HG03280 (cell line): Measurements from ENCODE around the gene GJB2.

ENCODE experiments used
- ATAC-seq: cut with Tn5 transposase; IDR thresholded peaks from one replicate; pipeline ENCODE4 v1.9.1; 2021; ENCODE audit warnings: mild to moderate bottlenecking, moderate library complexity; ENCODE audit not compliant: unreplicated experiment

The GJB2 gene

DNA sequence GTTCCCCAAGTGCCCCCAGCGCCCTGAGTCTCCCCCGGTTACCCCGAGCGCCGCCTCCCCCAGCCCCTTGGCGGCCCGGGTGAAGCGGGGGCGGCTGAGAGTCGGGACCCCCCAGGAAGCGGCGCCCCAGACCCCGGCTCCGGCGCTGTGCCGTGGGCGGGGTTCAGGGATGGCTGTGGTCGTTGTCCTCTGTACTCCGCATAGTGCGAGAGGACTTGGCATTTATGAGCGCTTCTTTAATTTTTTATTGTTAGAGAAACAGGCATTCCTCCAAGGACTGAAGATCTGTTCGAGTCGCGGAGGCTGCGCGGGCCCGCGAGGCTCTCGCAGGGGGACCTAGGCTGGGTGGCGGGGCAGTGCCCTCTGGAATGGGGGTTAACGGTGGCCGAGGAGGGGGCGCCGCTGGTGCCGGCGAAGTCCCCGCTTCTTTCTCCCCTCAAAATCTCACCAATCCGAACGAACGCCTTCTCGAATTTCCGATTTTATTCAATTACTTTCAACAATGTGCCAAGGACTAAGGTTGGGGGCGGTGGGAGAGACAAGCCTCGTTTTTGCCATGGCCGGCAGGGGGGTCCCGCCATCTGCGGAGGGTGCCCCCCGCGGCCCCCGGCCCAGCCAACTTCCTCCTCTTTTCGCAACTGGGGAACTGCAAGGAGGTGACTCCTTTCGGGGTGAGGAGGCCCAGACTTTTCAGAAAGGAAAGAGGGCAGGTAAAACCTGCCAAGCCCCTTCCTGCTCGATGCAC, 596 bp upstream of the GJB2 start:
- ATAC-seq: no peak

DNA sequence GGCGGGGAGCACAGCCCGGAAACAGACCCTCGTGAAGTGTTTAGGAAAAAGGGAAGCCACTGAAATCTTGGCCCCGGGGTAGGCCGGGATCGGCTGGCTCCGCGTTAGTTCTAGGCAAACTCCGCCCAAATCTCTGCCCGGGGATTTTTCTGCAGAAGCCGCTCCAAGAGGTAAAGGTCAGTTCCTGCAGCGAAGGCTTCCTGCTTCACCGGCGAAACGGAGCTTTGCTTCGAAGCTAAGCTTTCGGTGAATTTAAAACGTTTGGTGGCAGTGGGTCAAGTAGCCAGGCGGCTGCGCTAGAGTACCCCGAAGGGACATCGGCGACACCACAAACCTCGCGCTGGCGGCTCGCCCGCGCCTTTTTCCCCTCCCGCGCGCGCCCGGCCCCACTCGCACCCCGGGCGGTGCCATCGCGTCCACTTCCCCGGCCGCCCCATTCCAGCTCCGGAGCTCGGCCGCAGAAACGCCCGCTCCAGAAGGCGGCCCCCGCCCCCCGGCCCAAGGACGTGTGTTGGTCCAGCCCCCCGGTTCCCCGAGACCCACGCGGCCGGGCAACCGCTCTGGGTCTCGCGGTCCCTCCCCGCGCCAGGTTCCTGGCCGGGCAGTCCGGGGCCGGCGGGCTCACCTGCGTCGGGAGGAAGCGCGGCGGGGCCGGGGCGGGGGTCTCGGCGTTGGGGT, 441 bp downstream of the GJB2 start:
- no peak for ATAC-seq

DNA sequence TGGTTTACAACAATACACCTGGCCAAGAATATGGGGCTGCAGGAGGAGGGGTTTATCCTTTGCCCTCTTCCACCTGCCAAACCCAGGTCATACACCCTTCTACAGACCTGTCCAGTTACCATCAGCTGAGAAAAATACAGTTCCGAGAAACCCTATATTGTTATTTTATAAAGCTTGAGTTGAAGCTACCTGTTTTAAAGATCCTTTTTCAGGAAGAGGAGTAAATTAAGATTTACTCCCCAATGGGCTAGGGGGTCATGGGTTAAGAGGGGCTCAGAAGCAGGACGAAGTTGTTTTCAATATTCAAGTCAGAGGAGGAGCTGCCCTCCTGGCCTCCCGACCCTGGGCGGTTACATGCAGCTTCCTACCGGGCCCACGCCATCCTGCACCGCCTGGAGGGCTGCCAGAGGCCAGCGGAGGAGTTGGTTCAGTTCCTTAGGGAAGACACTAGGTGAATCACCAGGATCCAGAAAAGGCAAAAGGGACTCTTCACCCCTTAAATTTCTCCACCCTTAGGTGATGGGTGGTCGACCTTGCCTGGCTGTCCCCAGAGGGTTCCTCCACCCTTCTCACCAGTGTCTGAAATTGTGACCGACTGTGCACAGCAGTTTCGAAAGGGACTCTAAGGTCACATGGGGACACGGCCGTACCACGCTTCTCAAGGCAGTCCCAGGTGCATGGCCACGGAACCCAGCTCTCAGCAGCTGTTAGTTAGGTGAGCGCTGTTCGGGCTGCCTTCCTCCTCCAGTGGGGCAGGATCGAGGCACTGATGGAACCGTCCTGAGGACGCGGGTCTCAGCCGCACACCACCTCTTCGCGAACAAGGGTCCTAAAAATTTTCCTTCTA, 1.2 kb downstream of the GJB2 start:
- no peak for ATAC-seq

DNA sequence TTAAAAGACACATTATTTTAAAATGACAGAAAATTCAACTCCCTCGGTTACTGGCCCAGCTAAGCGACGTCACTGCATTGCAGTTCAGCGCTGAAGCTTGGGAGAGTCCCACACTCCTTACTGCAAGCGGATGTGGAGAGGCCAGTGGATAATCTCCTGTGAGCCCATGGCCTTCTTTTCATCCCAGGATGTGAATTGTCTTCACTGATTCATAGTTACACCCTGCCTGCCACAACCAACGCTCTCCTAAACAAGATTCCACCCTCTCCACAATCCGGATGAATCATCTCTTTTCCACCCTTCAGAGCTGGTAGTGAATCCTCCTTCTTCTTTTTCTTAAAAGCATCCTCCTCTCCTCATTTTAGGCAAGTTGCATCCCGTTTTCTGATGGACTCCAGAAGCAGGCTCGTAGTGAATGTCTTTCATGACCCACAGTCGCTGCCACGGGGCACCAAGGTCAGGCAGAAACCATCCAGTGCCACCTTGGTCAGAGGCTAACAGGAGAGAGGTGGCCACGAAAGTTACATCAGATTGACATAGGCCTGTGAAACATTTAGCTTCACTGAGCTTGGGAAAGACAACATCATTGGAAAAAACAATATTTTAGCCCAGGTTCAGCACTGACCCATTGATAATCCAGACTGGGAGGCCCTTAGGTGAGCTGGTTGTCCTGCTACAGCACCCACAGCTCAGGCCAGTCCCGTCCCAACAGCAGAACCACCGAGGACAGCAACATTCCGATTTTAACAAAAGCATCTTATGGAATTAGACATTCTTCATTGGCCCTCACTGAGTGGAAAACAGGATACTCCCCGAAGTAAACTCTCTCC, 2.0 kb downstream of the GJB2 start:
- ATAC-seq: no peak

DNA sequence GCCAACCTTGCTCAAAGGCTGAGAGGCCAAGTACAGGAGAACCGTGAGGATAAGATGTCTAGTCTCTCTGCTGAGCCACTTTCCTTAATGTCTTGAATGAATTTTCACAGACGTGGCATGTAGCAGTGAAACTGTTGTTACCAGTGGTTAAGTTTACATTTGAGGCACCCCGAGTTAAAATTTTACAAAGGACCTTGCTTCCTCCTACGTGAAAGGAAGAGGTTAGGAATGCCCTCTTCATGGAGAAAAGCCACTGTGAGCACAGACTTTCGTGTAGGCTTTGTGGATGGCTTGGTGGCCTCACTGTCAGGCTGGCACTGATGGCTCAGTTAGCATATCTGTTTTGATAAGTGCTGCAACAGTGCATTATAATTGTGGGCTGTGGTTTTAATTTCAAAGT, 2.7 kb downstream of the GJB2 start:
- no peak for ATAC-seq

DNA sequence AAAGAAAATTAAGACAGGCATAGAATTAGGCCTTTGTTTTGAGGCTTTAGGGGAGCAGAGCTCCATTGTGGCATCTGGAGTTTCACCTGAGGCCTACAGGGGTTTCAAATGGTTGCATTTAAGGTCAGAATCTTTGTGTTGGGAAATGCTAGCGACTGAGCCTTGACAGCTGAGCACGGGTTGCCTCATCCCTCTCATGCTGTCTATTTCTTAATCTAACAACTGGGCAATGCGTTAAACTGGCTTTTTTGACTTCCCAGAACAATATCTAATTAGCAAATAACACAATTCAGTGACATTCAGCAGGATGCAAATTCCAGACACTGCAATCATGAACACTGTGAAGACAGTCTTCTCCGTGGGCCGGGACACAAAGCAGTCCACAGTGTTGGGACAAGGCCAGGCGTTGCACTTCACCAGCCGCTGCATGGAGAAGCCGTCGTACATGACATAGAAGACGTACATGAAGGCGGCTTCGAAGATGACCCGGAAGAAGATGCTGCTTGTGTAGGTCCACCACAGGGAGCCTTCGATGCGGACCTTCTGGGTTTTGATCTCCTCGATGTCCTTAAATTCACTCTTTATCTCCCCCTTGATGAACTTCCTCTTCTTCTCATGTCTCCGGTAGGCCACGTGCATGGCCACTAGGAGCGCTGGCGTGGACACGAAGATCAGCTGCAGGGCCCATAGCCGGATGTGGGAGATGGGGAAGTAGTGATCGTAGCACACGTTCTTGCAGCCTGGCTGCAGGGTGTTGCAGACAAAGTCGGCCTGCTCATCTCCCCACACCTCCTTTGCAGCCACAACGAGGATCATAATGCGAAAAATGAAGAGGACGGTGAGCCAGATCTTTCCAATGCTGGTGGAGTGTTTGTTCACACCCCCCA, 3.8 kb downstream of the GJB2 start:
- no peak for ATAC-seq

DNA sequence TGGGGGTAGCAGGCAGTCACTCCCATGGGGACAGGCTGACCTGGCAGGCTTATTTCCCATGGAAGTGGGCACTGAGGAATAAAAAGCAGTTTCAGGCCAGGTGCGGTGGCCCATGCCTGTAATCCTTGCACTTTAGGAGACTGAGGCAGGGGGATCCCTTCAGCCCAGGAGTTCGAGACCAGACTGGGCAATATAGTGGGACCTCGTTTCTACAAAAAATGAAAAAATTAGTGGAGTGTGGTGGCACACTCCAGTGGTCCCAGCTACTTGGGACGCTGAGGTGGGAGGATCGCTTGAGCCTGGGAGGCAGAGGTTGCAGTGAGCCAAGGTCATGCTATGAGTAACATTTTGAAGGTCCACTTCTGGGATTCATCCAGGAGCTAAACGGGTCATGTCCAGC, 6.0 kb downstream of the GJB2 start:
- ATAC-seq: no peak

DNA sequence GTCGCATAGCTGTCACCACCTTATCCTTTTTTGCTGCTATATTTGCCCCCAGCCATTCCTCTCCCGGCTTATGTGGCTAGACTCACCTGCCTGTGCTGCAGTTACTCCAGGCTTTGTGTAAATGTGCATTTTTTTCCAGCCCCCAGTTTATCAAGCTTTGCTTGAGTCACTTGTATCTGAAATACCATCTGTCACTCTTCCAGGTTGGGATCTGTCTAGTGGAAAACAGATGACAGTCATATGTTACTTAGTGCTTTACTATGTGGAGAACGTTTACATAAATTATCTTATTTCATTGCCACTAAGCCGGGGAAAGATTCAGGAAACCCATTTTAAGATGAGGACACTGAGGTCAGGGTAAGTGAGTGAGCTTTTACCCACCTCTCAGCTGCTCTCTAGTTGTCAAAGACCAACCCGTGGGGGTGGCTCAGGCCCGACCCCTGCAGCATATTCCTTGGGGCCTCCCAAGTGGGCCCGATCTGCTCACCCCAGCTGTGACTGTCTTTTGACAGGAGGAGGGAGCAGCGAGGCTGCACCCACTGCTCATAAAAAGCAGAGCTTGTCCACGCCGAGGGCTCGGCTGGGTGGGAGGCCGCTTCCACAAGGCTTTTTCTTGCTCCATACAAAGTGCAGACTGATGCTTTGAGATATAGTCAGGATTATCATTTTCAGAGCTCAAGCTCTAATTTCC, 7.2 kb downstream of the GJB2 start:
- ATAC-seq: no peak

DNA sequence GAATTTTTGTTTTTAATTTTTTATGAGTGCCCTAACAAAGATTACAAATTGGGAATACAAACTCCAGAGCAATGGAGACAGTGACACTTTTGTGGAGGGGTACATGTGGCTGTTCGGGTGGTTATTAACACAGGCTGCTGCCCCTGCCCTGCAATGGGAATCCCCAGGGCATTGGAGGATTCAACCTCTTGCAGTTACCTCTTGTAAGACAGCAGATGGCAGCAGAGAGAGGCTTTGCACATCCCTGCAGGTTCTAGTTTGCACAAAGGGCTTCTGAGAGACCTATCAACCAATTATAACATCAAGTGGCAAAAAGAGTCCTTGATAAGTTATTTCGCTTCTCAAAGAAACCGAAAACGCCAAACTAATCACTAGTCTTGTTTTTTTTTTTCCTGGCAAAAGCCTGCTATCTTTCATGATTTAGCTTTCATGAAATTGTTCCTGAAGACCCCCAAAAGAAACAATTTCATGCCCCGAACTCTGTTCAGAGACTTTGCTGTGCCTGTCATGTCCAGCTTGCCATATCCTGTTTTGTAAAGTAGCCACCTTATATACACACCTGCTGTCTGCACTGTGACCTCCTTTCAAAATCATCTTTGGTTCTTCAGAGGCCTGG, 10.4 kb downstream of the GJB2 start:
- peak; percentile 82 for ATAC-seq

DNA sequence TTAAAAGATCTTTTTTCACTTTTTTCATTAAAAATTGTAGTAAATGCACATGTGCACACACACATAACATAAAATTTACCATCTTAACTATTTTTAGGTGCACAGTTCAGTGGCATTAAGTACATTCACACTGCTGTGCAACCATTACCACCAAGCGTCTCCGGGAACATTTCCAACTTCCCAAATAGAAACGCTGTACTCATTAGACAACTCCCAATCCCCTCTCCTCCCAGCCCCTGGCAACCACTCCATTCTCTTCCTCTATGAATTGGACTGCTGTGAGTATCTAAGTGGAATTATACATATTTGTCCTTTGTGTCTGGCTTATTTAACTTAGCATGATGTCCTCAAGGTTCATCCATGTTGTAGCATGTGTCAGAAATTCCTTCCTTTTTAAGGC, 11.6 kb downstream of the GJB2 start:
- ATAC-seq: no peak

DNA sequence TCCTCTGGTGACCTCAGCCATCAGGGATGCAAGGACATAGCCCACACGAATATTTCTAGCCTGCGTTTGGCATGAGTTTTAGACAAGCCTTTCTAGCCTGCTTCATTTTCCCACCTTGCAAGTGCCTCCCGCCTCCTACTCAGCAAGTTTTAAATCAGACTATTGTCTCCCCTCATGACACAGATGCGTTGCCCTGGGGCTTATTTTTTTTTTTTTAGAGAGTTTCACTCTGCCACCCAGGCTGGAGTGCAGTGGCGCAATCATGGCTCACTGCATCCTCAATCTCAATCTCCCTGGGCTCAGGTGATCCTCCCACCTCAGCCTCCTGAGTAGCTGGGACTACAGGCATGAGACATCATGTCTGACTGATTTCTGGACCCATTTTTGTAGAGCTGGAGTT, 14.6 kb downstream of the GJB2 start:
- ATAC-seq: no peak

DNA sequence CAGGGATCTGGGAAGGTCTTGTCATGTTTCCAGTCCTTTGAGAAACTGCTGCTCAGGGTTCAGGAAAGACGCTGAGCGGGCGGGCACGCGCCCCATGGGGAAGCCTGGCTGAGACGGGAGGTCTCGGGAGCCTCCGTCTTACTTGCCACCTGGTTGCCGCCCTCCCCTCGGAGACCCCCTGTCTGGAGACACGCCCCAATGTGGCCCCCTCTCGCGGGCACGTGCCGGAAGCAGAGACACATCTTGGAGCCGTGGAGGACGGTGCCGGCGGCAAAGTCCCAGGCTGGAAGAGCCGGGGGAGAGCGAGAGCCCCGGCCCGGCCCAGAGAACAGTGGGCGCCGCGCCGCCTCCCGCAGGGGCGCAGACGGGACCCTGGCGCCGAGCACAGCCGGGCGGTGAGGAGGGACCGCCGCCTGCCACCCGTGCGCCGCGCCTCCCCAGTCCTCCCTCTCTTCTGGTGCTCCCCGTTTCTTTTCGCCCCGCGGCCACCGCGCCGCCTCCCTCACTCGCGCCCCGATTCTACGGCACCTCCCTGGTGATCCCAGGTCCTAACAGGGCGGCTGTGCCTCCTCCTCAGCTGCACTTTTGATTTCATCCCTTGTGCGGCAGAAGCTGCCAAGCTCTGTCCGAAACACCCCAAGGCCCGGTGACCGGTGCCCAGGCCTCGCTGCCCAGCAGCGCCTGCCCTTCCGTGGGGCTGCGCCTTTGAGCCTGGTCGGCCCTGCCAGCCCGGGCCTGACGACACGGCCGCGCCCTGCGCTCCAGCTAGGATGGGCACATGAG, 15.5 kb downstream of the GJB2 start:
- no peak for ATAC-seq

DNA sequence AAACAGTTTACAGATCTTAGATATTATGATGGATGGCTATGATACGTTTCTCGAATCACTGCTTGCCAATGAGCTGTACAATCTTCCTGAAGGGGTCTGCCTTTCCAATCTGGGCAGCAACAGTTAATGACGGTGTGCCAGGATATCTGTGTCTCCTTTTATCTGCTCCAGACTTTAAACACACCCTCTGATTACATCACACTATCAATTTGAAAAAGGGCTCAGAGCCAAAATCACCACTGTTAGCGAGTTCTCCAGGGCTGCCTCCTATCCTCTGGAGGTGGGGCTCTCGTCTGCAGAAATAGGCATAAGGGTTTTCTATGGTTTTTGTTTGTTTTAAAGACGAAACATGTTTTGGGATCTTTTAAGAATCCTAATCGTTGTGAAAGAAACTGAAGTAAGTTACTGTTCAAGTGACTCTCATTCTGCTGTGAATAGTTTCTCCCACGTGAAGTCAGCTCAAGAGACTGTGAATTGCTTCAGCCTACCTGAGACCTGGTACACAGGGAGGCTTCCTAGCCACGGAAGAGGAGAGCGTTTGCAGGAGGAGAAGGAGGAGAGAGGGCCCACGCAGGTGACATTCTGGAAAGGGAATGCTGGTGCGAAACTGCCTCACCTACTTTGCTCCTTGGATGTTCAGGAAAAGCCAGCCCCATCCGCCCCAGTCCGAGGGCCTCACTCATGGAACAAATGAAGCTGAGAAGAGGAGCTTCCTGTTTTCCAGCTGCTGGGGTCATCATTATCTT, 16.7 kb downstream of the GJB2 start:
- no peak for ATAC-seq

DNA sequence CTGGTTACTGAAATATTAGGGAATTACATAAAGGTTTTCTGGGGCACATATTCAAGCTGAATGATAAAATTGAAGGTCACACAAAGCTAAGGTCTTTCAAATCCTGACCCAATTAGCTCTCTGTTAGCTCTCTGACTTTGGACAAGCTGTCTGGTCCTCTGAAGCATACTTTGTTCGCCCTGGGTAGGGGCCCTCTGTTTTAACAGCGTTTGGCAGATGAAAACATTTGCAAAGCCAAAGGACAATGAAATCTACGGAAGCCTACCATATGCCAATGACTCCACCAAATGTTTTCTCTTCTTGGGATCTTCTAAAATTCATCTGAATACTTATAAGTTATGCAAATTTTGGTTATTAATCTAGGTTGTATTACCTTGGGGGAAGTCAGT, 17.3 kb downstream of the GJB2 start:
- ATAC-seq: no peak

DNA sequence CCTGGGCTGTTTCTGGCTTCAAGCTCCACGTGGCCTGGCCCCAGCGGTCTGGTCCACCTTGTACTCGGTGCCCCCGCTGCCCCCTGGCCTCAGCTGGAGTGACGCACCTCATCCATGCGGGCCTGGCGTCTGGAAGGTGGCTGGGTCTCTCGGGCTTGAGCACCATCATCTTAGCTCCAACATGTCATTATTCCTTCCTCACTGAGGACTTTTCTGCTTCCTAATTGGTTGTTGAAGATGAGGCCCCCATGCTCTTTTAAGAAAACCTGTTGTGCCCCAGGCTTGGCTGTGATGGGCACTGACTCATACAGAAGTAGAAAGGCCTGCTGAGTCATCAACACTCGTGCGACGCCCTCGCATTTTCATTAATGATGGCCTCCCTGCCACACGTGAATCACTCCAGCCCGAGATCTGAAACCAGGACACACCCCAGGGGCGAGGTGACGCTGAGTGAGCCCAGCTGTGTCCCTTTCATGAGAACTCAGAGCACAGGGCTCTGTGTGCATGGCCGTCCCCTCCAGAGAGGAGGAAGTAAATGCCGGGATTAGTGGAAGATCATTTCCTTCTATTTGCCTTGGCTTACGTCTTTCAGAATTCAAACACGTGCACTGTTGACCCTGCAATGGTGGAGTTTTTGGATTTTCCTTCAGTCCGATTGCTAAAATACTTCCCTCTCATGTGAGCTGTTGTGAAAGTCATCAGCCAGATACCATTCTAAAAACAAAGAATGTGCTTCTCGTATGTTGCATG, 17.9 kb downstream of the GJB2 start:
- ATAC-seq: peak; percentile 88

DNA sequence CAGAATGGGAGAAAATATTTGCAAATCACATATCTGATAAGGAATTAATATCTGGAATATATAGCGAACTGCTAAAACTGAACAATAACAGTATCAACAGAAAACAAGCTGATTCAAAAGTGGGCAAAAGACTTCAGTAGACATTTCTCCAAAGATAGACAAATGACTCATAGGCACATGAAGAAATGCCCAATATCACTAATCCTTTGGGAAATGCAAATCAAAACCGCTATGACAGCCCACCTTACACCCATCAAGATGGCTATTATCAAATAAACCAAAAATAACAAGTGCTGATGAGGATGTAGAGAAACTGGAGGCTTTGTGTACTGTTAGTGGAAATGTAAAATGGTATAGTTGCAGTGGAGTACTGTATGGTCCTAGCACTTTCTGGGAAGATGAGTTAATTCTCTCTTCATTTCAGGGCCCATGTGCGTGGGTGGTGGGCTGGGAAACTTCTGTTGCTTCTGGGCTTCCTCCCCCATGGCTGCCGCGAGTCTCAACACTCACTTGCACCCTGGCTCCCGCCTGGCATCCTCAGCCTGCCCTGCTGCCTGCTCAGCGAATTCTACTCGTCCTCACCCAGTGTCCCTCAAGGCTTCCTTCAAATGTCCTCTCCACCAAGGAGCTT, 19.5 kb downstream of the GJB2 start:
- ATAC-seq: no peak
